K562 (cell line): ENCODE results near the gene TCF3. TPM values are rescaled to one million over a fixed set of nuclear protein-coding genes. Genes with fewer than 3 reads are reported as not detected.
A peak's percentile ranks its signal among the peaks of the same experiment; 100 is the strongest.

Experiments used
- FOXM1 ChIP-seq, 2 experiments: fragments of 450-650 bp in 1 of 2; sonication (generic) in 1 of 2; formaldehyde crosslinking in 1 of 2; IDR thresholded peaks; 2 replicates each; pipeline versions ENCODE4 v1.6.1 to v1.9.0; 2017 to 2022; ENCODE audit warnings: low read depth in 2 of 2, mild to moderate bottlenecking in 2 of 2, missing genetic modification reagents in 1 of 2, moderate library complexity in 1 of 2
- IFI16 ChIP-seq: fragments of 250-450 bp; sonication (Bioruptor Pico); IDR thresholded peaks from 2 replicates; pipeline ENCODE4 v2.1.2; 2022; ENCODE audit warnings: mild to moderate bottlenecking, inconsistent platforms
- JUND ChIP-seq, 2 experiments: IDR thresholded peaks; 2 replicates in 1 of 2; 3 replicates in 1 of 2; pipeline ENCODE4 v1.6.1; 2011; ENCODE audit warnings: borderline replicate concordance in 2 of 2, low read depth in 2 of 2, low read length in 2 of 2, improper control_type of control experiment in 1 of 2, missing biosample characterization in 1 of 2, missing genetic modification characterization in 1 of 2, missing genetic modification reagents in 1 of 2
- NELFE ChIP-seq: IDR thresholded peaks from 2 replicates; pipeline ENCODE4 v1.6.1; 2011; ENCODE audit warnings: mild to moderate bottlenecking; ENCODE audit not compliant: insufficient read depth, insufficient read length
- PRMT5 ChIP-seq: sonication (generic); formaldehyde crosslinking; IDR thresholded peaks from 2 replicates; pipeline ENCODE4 v1.5.0; 2020; ENCODE audit warnings: missing genetic modification reagents
- RAD51 ChIP-seq: fragments of 450-650 bp; IDR thresholded peaks from 2 replicates; pipeline ENCODE4 v1.7.1; 2016; ENCODE audit warnings: low read depth, mild to moderate bottlenecking, borderline replicate concordance
- SREBF2 ChIP-seq: sonication (generic); formaldehyde crosslinking; IDR thresholded peaks from 2 replicates; pipeline ENCODE4 v1.4.0; 2020; ENCODE audit warnings: mild to moderate bottlenecking, missing genetic modification reagents
- ZNF280B ChIP-seq: fragments of 250-450 bp; sonication (Bioruptor Pico); IDR thresholded peaks from 2 replicates; pipeline ENCODE4 v1.5.1; 2021; ENCODE audit warnings: mild to moderate bottlenecking
- ZNF3 ChIP-seq: fragments of 250-450 bp; sonication (Bioruptor Pico); IDR thresholded peaks from 2 replicates; pipeline ENCODE4 v1.5.0; 2021; ENCODE audit warnings: mild to moderate bottlenecking, moderate library complexity
- ZNF318 ChIP-seq, 2 experiments: fragments of 450-650 bp; IDR thresholded peaks; 2 replicates each; pipeline ENCODE4 v1.6.1; 2016; ENCODE audit warnings: mild to moderate bottlenecking in 2 of 2, borderline replicate concordance in 1 of 2, low read depth in 1 of 2, moderate library complexity in 1 of 2
- ZNF395 ChIP-seq: fragments of 200-800 bp; sonication (Bioruptor generic); IDR thresholded peaks from 2 replicates; pipeline ENCODE4 v1.6.1; 2017; ENCODE audit warnings: missing genetic modification characterization, missing compliant biosample characterization
- polyA plus RNA-seq, 8 experiments: library from polyadenylated mRNA; depleted of rRNA in 4 of 8; stranded (reverse) in 5 of 8; unstranded in 3 of 8; fragments of >200 nt; fragmentation: Nextera tagmentation in 2 of 8; fragmentation: Illumina TruSeq in 1 of 8; extraction: Ambion mirVana in 2 of 8; extraction: Trizol in 1 of 8; gene quantifications; 2 replicates each; pipeline versions ENCODE4 v1.2.1 to v1.2.3, GENCODE V29; 2011 to 2014; ENCODE audit warnings: inconsistent platforms in 1 of 8, missing spikeins in 1 of 8
- total RNA-seq, 7 experiments: library from RNA; depleted of rRNA in 6 of 7; stranded (reverse); fragments of >200 nt in 6 of 7; fragmentation: Illumina TruSeq in 2 of 7; extraction: Trizol in 2 of 7; gene quantifications; 2 replicates each; pipeline versions ENCODE4 v1.2.1 to v1.2.3, GENCODE V29; 2011 to 2021; ENCODE audit warnings: low replicate concordance in 1 of 7

The TCF3 gene
- total and polyA plus RNA-seq, 9 of the 15 experiments (the other 6 are each of a cell fraction or from before 2014, with no cell fraction given): 5.6 to 259 (median 84.0) TPM

GRCh38 chr19:1652471-1653299, at the start of gene TCF3 (continued):
- no peak for TF ChIP-seq ZNF318 (IDR thresholded peaks at IDR 0.05; ENCODE audit: borderline replicate concordance in 1 of 2, low read depth in 1 of 2)
- peak; percentile 68 for TF ChIP-seq RAD51
- peak; percentile 75 for TF ChIP-seq JUND (IDR thresholded peaks at IDR 0.05; ENCODE audit: borderline replicate concordance, low read depth, low read length)
- peak; percentile 80 for TF ChIP-seq JUND (tag; IDR thresholded peaks at IDR 0.05; ENCODE audit: borderline replicate concordance, low read depth, low read length)
- no peak for TF ChIP-seq IFI16 (CRISPR knock-in tag)
- TF ChIP-seq FOXM1 (IDR thresholded peaks at IDR 0.05; ENCODE audit: low read depth): peak; percentile 65
- TF ChIP-seq FOXM1 (CRISPR knock-in tag; IDR thresholded peaks at IDR 0.05; ENCODE audit: low read depth): no peak
- no peak for TF ChIP-seq NELFE
- no peak for TF ChIP-seq PRMT5 (CRISPR knock-in tag)
- TF ChIP-seq ZNF3 (CRISPR knock-in tag): no peak
- TF ChIP-seq SREBF2 (CRISPR knock-in tag): no peak
- TF ChIP-seq ZNF280B (CRISPR knock-in tag): no peak
- no peak; the same call in 1 of the 2 replicates for TF ChIP-seq ZNF395
